K562 (cell line): ENCODE data around the gene C1orf167. TPM values are rescaled to one million over a fixed set of nuclear protein-coding genes. Genes with fewer than 3 reads are reported as not detected.

Experiments
- ATAC-seq: fragments of 200-7000 bp; cut with Tn5 transposase; 3 replicates; pipeline ENCODE4 v1.9.1; 2020; ENCODE audit warnings: moderate library complexity
- BruUV-seq: library from RNA; stranded (reverse); fragments of 400-500 nt; replicated peaks from 2 replicates; lab custom pipeline; 2021; lab: Mats Ljungman, UMichigan
- CTCF ChIA-PET: fragments of 300-600 bp; formaldehyde crosslinking; extraction: SDS; loops from one replicate; lab custom pipeline; 2021; ENCODE audit warnings: low intra/inter-chr PET ratio; lab: Yijun Ruan, JAX
- POLR2A ChIA-PET: fragments of 300-600, 350-650 bp; sonication (Branson Sonifier 250); formaldehyde crosslinking; extraction: SDS; loops from one replicate; lab custom pipeline; 2021; ENCODE audit warnings: antibody characterized with exemption, inconsistent platforms; lab: Yijun Ruan, JAX
- DNase-seq, 4 experiments: peaks; one replicate each; pipeline versions ENCODE4 v3.0.0 to v3.0.0-alpha.2; 2011 to 2018; ENCODE audit warnings: low spot score in 3 of 4, mixed read lengths in 3 of 4; ENCODE audit errors: extremely low read depth in 1 of 4
- FAIRE-seq: peaks from 2 replicates; lab custom pipeline; 2011; peaks lifted over from hg19 to GRCh38; lab: Jason Lieb, UNC
- H2AFZ ChIP-seq: 2 replicates; pipeline ENCODE4 v1.6.0; 2011; ENCODE audit warnings: low read depth, low read length, control low read depth, inconsistent platforms
- H3K27ac ChIP-seq: fragments of 200-600 bp; 3 replicates; pipeline ENCODE4 v1.8.0; 2011; ENCODE audit warnings: low read depth, mild to moderate bottlenecking, control low read depth, inconsistent platforms, low read length, moderate library complexity, mixed read lengths; ENCODE audit errors: extremely low read depth
- H3K27me3 ChIP-seq, 2 experiments: fragments of 300-600 bp in 1 of 2; 2 replicates in 1 of 2; 3 replicates in 1 of 2; pipeline versions ENCODE4 v1.6.0 to v1.8.0; 2011; ENCODE audit warnings: inconsistent platforms in 2 of 2, low read length in 2 of 2, mild to moderate bottlenecking in 1 of 2, mixed read lengths in 1 of 2, moderate library complexity in 1 of 2; ENCODE audit not compliant: control insufficient read depth in 2 of 2, insufficient read depth in 2 of 2
- H3K36me3 ChIP-seq: fragments of 300-600 bp; 3 replicates; pipeline ENCODE4 v1.8.0; 2011; ENCODE audit warnings: mild to moderate bottlenecking, low read length, inconsistent platforms; ENCODE audit not compliant: control insufficient read depth, insufficient read depth
- H3K4me1 ChIP-seq, 2 experiments: fragments of 200-600 bp in 1 of 2; replicated peaks in 1 of 2; 2 replicates in 1 of 2; 3 replicates in 1 of 2; pipeline versions ENCODE4 v1.5.1 to v1.8.0; 2011; ENCODE audit warnings: inconsistent platforms in 2 of 2, low read length in 2 of 2, mild to moderate bottlenecking in 1 of 2, mixed read lengths in 1 of 2, moderate library complexity in 1 of 2; ENCODE audit not compliant: control insufficient read depth in 2 of 2, insufficient read depth in 2 of 2
- H3K4me2 ChIP-seq: 2 replicates; pipeline ENCODE4 v1.6.1; 2011; ENCODE audit warnings: low read length, control low read depth, inconsistent platforms, mixed read lengths; ENCODE audit not compliant: insufficient read depth
- H3K4me3 ChIP-seq: fragments of 200-600 bp; sonication (generic), shearing (Covaris generic); 2 replicates; pipeline ENCODE4 v1.5.1; 2016; ENCODE audit warnings: control low read depth, inconsistent platforms
- H3K79me2 ChIP-seq: fragments of 200-600 bp; 3 replicates; pipeline ENCODE4 v1.8.0; 2011; ENCODE audit warnings: low read length, inconsistent platforms; ENCODE audit not compliant: control insufficient read depth, insufficient read depth
- H3K9ac ChIP-seq, 2 experiments: 2 replicates each; pipeline versions ENCODE4 v1.6.0 to v1.6.1; 2011; ENCODE audit warnings: low read depth in 2 of 2, low read length in 2 of 2, control low read depth in 1 of 2, inconsistent platforms in 1 of 2, mild to moderate bottlenecking in 1 of 2, mixed read lengths in 1 of 2; ENCODE audit not compliant: insufficient read depth in 1 of 2
- H3K9me1 ChIP-seq: one replicate; pipeline ENCODE4 v1.6.0; 2011; ENCODE audit warnings: inconsistent platforms, mild to moderate bottlenecking, low read length, moderate library complexity; ENCODE audit not compliant: control insufficient read depth, insufficient read depth
- H3K9me3 ChIP-seq: replicated peaks from 2 replicates; pipeline ENCODE4 v1.5.1; 2011; ENCODE audit warnings: low read depth, low read length, inconsistent platforms; ENCODE audit not compliant: control insufficient read depth, insufficient read depth
- H4K20me1 ChIP-seq: replicated peaks from 2 replicates; pipeline ENCODE4 v1.6.1; 2011; ENCODE audit warnings: low read length, inconsistent platforms, mixed read lengths; ENCODE audit not compliant: control insufficient read depth, insufficient read depth
- ASH1L ChIP-seq: fragments of 450-650 bp; IDR thresholded peaks from 2 replicates; pipeline ENCODE4 v1.6.1; 2018; ENCODE audit warnings: borderline replicate concordance, mild to moderate bottlenecking, low read depth; ENCODE audit not compliant: partially characterized antibody
- DMBX1 ChIP-seq: fragments of 250-450 bp; sonication (Bioruptor Pico); IDR thresholded peaks from 2 replicates; pipeline ENCODE4 v1.8.0; 2022; ENCODE audit warnings: inconsistent platforms, mild to moderate bottlenecking, moderate library complexity, borderline replicate concordance
- GABPB2 ChIP-seq: fragments of 250-450 bp; sonication (Bioruptor Pico); conservative IDR thresholded peaks from 2 replicates; pipeline ENCODE4 v1.5.1; 2021; ENCODE audit warnings: mild to moderate bottlenecking
- IFI16 ChIP-seq: fragments of 250-450 bp; sonication (Bioruptor Pico); IDR thresholded peaks from 2 replicates; pipeline ENCODE4 v2.1.2; 2022; ENCODE audit warnings: mild to moderate bottlenecking, inconsistent platforms
- JUND ChIP-seq, 2 experiments: IDR thresholded peaks; 2 replicates in 1 of 2; 3 replicates in 1 of 2; pipeline ENCODE4 v1.6.1; 2011; ENCODE audit warnings: borderline replicate concordance in 2 of 2, low read depth in 2 of 2, low read length in 2 of 2, improper control_type of control experiment in 1 of 2, missing biosample characterization in 1 of 2, missing genetic modification characterization in 1 of 2, missing genetic modification reagents in 1 of 2
- KDM2B ChIP-seq: fragments of 250-450 bp; sonication (Bioruptor Pico); IDR thresholded peaks from 2 replicates; pipeline ENCODE4 v1.8.0; 2021; ENCODE audit warnings: mild to moderate bottlenecking, moderate library complexity
- NELFE ChIP-seq: IDR thresholded peaks from 2 replicates; pipeline ENCODE4 v1.6.1; 2011; ENCODE audit warnings: mild to moderate bottlenecking; ENCODE audit not compliant: insufficient read depth, insufficient read length
- OTX1 ChIP-seq: fragments of 450-650 bp; formaldehyde crosslinking; IDR thresholded peaks from 2 replicates; pipeline ENCODE4 v1.4.0; 2022; ENCODE audit warnings: mild to moderate bottlenecking
- SNIP1 ChIP-seq: fragments of 450-650 bp; IDR thresholded peaks from 2 replicates; pipeline ENCODE4 v1.7.1; 2017; ENCODE audit warnings: low read depth, mild to moderate bottlenecking
- SRF ChIP-seq, 2 experiments: fragments of 250-450, 450-650 bp in 1 of 2; sonication (Bioruptor Pico) in 1 of 2; sonication (generic) in 1 of 2; formaldehyde crosslinking; IDR thresholded peaks; 2 replicates each; pipeline versions ENCODE4 v1.5.0 to v1.5.1; 2020 to 2022; ENCODE audit warnings: mild to moderate bottlenecking in 1 of 2, missing genetic modification reagents in 1 of 2
- ZC3H11A ChIP-seq: IDR thresholded peaks from 2 replicates; pipeline ENCODE4 v1.6.1; 2012; ENCODE audit warnings: low read depth, low read length, improper control_type of control experiment
- ZC3H8 ChIP-seq: fragments of 450-650 bp; IDR thresholded peaks from 2 replicates; pipeline ENCODE4 v1.6.1; 2017
- ZNF740 ChIP-seq, 3 experiments: fragments of 200-800 bp in 1 of 3; sonication (Bioruptor generic) in 1 of 3; sonication (generic) in 1 of 3; formaldehyde crosslinking in 1 of 3; IDR thresholded peaks; 2 replicates each; pipeline versions ENCODE4 v1.6.1 to v1.8.0; 2016 to 2022; ENCODE audit warnings: mild to moderate bottlenecking in 2 of 3, missing compliant biosample characterization in 2 of 3, missing genetic modification characterization in 2 of 3, missing genetic modification reagents in 1 of 3
- WGBS: fragments of 100-300 bp; shearing (Covaris generic); methylation state at CpG from one replicate; pipeline ENCODE4 v1.1.6; 2016; ENCODE audit warnings: low coverage, mixed read lengths; ENCODE audit not compliant: insufficient coverage; ENCODE audit errors: missing lambda C conversion rate; 5-methylcytosine and 5-hydroxymethylcytosine counted together
- in situ Hi-C: fragments of 300-500 bp; cut with MboI; formaldehyde crosslinking; loops from 4 replicates; pipeline ENCODE4 v1.15.0; 2018; ENCODE audit warnings: inconsistent platforms, mixed read lengths
- intact Hi-C: fragments of 100-400 bp; cut with micrococcal nuclease; formaldehyde crosslinking; loops from 2 replicates; pipeline ENCODE4 v1.14.2; 2022
- polyA plus RNA-seq, 8 experiments: library from polyadenylated mRNA; depleted of rRNA in 4 of 8; stranded (reverse) in 5 of 8; unstranded in 3 of 8; fragments of >200 nt; fragmentation: Nextera tagmentation in 2 of 8; fragmentation: Illumina TruSeq in 1 of 8; extraction: Ambion mirVana in 2 of 8; extraction: Trizol in 1 of 8; gene quantifications; 2 replicates each; pipeline versions ENCODE4 v1.2.1 to v1.2.3, GENCODE V29; 2011 to 2014; ENCODE audit warnings: inconsistent platforms in 1 of 8, missing spikeins in 1 of 8
- total RNA-seq, 7 experiments: library from RNA; depleted of rRNA in 6 of 7; stranded (reverse); fragments of >200 nt in 6 of 7; fragmentation: Illumina TruSeq in 2 of 7; extraction: Trizol in 2 of 7; gene quantifications; 2 replicates each; pipeline versions ENCODE4 v1.2.1 to v1.2.3, GENCODE V29; 2011 to 2021; ENCODE audit warnings: low replicate concordance in 1 of 7
- TF ChIP-seq, protein P1 (sequence below), 3 experiments: IDR thresholded peaks in 2 of 3; conservative IDR thresholded peaks in 1 of 3; 2 replicates each; pipeline ENCODE4 v1.5.1; 2011 to 2012; ENCODE audit warnings: low read length in 3 of 3, mild to moderate bottlenecking in 3 of 3, control low read depth in 2 of 3, improper control_type of control experiment in 1 of 3, inconsistent platforms in 1 of 3, low read depth in 1 of 3, mixed read lengths in 1 of 3, moderate library complexity in 1 of 3; ENCODE audit not compliant: insufficient read depth in 2 of 3

The C1orf167 gene
- total and polyA plus RNA-seq, 9 of the 15 experiments (the other 6 are each of a cell fraction or from before 2014, with no cell fraction given) = 0.22 to 0.86 (median 0.31) TPM; not detected in 2

DNA sequence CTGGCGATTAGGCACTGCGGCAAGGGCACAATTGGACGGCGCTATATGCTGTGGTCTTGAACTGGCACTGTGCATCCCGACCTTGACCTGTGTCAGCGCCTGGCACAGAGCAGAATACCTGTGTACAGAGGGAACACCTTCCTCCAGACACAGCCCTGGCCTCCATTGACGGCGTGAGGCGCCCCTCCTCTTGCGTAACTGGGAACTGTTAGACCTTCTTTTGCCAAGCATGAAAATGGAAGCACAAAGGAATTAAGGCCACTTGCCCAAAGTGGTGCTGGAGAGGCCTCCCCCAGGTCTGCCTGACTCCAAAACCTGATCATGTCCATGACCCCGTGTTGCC, 32.9 kb upstream of the C1orf167 start (continued):
- TF ChIP-seq, protein P1, sequence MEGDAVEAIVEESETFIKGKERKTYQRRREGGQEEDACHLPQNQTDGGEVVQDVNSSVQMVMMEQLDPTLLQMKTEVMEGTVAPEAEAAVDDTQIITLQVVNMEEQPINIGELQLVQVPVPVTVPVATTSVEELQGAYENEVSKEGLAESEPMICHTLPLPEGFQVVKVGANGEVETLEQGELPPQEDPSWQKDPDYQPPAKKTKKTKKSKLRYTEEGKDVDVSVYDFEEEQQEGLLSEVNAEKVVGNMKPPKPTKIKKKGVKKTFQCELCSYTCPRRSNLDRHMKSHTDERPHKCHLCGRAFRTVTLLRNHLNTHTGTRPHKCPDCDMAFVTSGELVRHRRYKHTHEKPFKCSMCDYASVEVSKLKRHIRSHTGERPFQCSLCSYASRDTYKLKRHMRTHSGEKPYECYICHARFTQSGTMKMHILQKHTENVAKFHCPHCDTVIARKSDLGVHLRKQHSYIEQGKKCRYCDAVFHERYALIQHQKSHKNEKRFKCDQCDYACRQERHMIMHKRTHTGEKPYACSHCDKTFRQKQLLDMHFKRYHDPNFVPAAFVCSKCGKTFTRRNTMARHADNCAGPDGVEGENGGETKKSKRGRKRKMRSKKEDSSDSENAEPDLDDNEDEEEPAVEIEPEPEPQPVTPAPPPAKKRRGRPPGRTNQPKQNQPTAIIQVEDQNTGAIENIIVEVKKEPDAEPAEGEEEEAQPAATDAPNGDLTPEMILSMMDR (IDR thresholded peaks at IDR 0.05 in 2 of 3, conservative IDR thresholded peaks at IDR 0.05 in 1 of 3; ENCODE audit: insufficient read depth in 2 of 3, low read depth in 1 of 3, low read length in 3 of 3) = no peak
- TF ChIP-seq ZC3H11A (no peak), IFI16 (CRISPR knock-in tag) (no peak), ASH1L (no peak)

GRCh38 chr1:11729498-11730428, 32.2 kb upstream of the C1orf167 start:
- ChIA-PET POLR2A (interaction anchor here (1.0 kb wide), 1 partner anchor 77 kb away, joined by 3 read pairs; the partner anchor contains the start of gene CLCN6), CTCF (no interaction called here)
- Histone ChIP-seq H3K4me3 (no peak overlapping the region), H3K9ac (peak overlapping the region; percentile 42 to 87), H3K79me2 (no peaks in the 10 kb centered on the region), H3K27ac (peak overlapping the region; percentile 78), H3K9me1 (peaks cover 5% of the 10 kb centered on the region), H3K9me3 (no peaks in the 10 kb centered on the region), H4K20me1 (no peaks in the 10 kb centered on the region), H3K4me1 (peaks cover 27 to 39% of the 10 kb centered on the region in 2 experiments), H3K4me2 (peak overlapping the region; percentile 53; the same call in 1 of the 2 replicates), H3K36me3 (no peaks in the 10 kb centered on the region), H3K27me3 (no peaks in the 10 kb centered on the region), H2AFZ (peak overlapping the region; percentile 99)
- in situ Hi-C loops = no loop called here
- intact Hi-C loops = loop anchor here (10.0 kb wide), 1 partner anchor 695 kb away; no protein-coding TSS in a partner anchor
- BruUV-seq = no TSS peak
- 47% methylated on average over 25 of the region's 26 CpGs for WGBS
- ATAC-seq (peak; percentile 26), DNase-seq (peak; percentile 55 to 69 (median 69)), FAIRE-seq (no peak)
- TF ChIP-seq NELFE (no peak), ZNF740 (CRISPR knock-in tag; IDR thresholded peaks at IDR 0.05) (no peak), ZNF740 (tag; IDR thresholded peaks at IDR 0.05) (no peak), SNIP1 (no peak), SRF (CRISPR knock-in tag; IDR thresholded peaks at IDR 0.05) (no peak), KDM2B (no peak), DMBX1 (CRISPR knock-in tag) (peak; percentile 29; the same call in 1 of the 2 replicates), ZC3H8 (no peak), GABPB2 (CRISPR knock-in tag) (no peak), OTX1 (CRISPR knock-in tag) (no peak; the same call in 1 of the 2 replicates), JUND (IDR thresholded peaks at IDR 0.05; ENCODE audit: borderline replicate concordance, low read depth, low read length) (0 out of 2 replicates have a peak, but pooled peaks have one; percentile 8), JUND (tag; IDR thresholded peaks at IDR 0.05; ENCODE audit: borderline replicate concordance, low read depth, low read length) (peak; percentile 34; the same call in 2 of the 3 replicates)
